GM23338 (cell line): Measurements from ENCODE around the gene NFKBIB. TPM values are rescaled to one million over a fixed set of nuclear protein-coding genes. Genes with fewer than 3 reads are reported as not detected.

Experiments
- ATAC-seq: fragments of 200-7000 bp; cut with Tn5 transposase; 3 replicates; pipeline ENCODE4 v1.9.1; 2020
- DNase-seq: peaks from one replicate; pipeline ENCODE4 v3.0.0-alpha.2; 2015; ENCODE audit warnings: low spot score
- H2AFZ ChIP-seq: fragments of 200-600 bp; sonication (generic); 2 replicates; pipeline ENCODE4 v1.8.0; 2016; ENCODE audit warnings: antibody characterized with exemption, mild to moderate bottlenecking, moderate library complexity
- H3F3A ChIP-seq: fragments of 200-600 bp; sonication (generic); replicated peaks from 2 replicates; pipeline ENCODE4 v1.8.0; 2017; ENCODE audit warnings: antibody characterized with exemption, mixed run types, low read depth
- H3K27ac ChIP-seq: fragments of 200-600 bp; sonication (generic); 2 replicates; pipeline ENCODE4 v1.6.1; 2016; ENCODE audit warnings: low read depth
- H3K27me3 ChIP-seq: fragments of 200-600 bp; sonication (generic); 2 replicates; pipeline ENCODE4 v1.8.0; 2016; ENCODE audit warnings: mild to moderate bottlenecking, mixed run types, moderate library complexity; ENCODE audit not compliant: insufficient read depth
- H3K36me3 ChIP-seq: fragments of 200-600 bp; sonication (generic); 2 replicates; pipeline ENCODE4 v1.8.0; 2016; ENCODE audit warnings: mild to moderate bottlenecking; ENCODE audit not compliant: insufficient read depth
- H3K4me1 ChIP-seq: fragments of 200-600 bp; sonication (generic); 2 replicates; pipeline ENCODE4 v1.8.0; 2016; ENCODE audit warnings: mild to moderate bottlenecking, moderate library complexity; ENCODE audit not compliant: insufficient read depth
- H3K4me2 ChIP-seq: fragments of 200-600 bp; sonication (generic); 2 replicates; pipeline ENCODE4 v1.7.1; 2017; ENCODE audit warnings: mixed run types
- H3K4me3 ChIP-seq: fragments of 200-600 bp; sonication (generic); 2 replicates; pipeline ENCODE4 v1.6.1; 2016; ENCODE audit warnings: mixed run types
- H3K79me2 ChIP-seq: fragments of 200-600 bp; sonication (generic); replicated peaks from 2 replicates; pipeline ENCODE4 v1.8.0; 2017; ENCODE audit warnings: mild to moderate bottlenecking; ENCODE audit not compliant: insufficient read depth
- H3K9me2 ChIP-seq: fragments of 200-600 bp; sonication (generic); 2 replicates; pipeline ENCODE4 v1.8.0; 2017; ENCODE audit not compliant: insufficient read depth
- H4K20me1 ChIP-seq: fragments of 200-600 bp; sonication (generic); replicated peaks from 2 replicates; pipeline ENCODE4 v1.8.0; 2017; ENCODE audit warnings: mild to moderate bottlenecking; ENCODE audit not compliant: insufficient read depth
- H3K27ac Mint-ChIP-seq: 2 replicates; pipeline ENCODE4 v1.8.0; 2020; ENCODE audit warnings: inconsistent platforms, mild to moderate bottlenecking, moderate library complexity, mixed read lengths
- H3K27me3 Mint-ChIP-seq: 3 replicates; pipeline ENCODE4 v1.8.0; 2022; ENCODE audit warnings: low read depth, mild to moderate bottlenecking, moderate library complexity, mixed read lengths, inconsistent platforms; ENCODE audit not compliant: insufficient read depth, poor library complexity
- H3K36me3 Mint-ChIP-seq: 3 replicates; pipeline ENCODE4 v1.8.0; 2021; ENCODE audit warnings: low read depth, mild to moderate bottlenecking, inconsistent platforms, moderate library complexity, mixed read lengths
- H3K4me1 Mint-ChIP-seq: 3 replicates; pipeline ENCODE4 v1.8.0; 2020; ENCODE audit warnings: mild to moderate bottlenecking, inconsistent platforms, mixed read lengths
- H3K4me3 Mint-ChIP-seq: 3 replicates; pipeline ENCODE4 v1.8.0; 2021; ENCODE audit warnings: moderate library complexity, mild to moderate bottlenecking, inconsistent platforms, mixed read lengths
- H3K9me3 Mint-ChIP-seq: 3 replicates; pipeline ENCODE4 v1.8.0; 2020; ENCODE audit warnings: moderate library complexity, mild to moderate bottlenecking, inconsistent platforms, mixed read lengths
- CREB1 ChIP-seq: fragments of 250-450 bp; sonication (Bioruptor Pico); IDR thresholded peaks from 2 replicates; pipeline ENCODE4 v1.5.0; 2020; ENCODE audit warnings: low read depth, mild to moderate bottlenecking, moderate library complexity
- CTCF ChIP-seq, 2 experiments: fragments of 200-600 bp in 1 of 2; sonication (generic) in 1 of 2; conservative IDR thresholded peaks; 2 replicates each; pipeline versions ENCODE4 v1.5.1 to v1.6.1; 2016 to 2017; ENCODE audit warnings: antibody characterized with exemption in 2 of 2, low read depth in 2 of 2, mild to moderate bottlenecking in 2 of 2, moderate library complexity in 1 of 2
- ETS1 ChIP-seq: IDR thresholded peaks from 2 replicates; pipeline ENCODE4 v1.6.1; 2016; ENCODE audit warnings: antibody characterized with exemption
- JUNB ChIP-seq: IDR thresholded peaks from one replicate; pipeline ENCODE4 v1.6.1; 2016; ENCODE audit warnings: antibody characterized with exemption; ENCODE audit not compliant: unreplicated experiment
- NANOG ChIP-seq: IDR thresholded peaks from 2 replicates; pipeline ENCODE4 v1.6.1; 2016; ENCODE audit warnings: antibody characterized with exemption, borderline replicate concordance
- POLR2AphosphoS5 ChIP-seq: IDR thresholded peaks from 2 replicates; pipeline ENCODE4 v1.6.1; 2016; ENCODE audit warnings: antibody characterized with exemption, low read depth
- REST ChIP-seq: IDR thresholded peaks from one replicate; pipeline ENCODE4 v1.6.1; 2018; ENCODE audit warnings: antibody characterized with exemption; ENCODE audit not compliant: unreplicated experiment
- STAT1 ChIP-seq: IDR thresholded peaks from one replicate; pipeline ENCODE4 v1.6.1; 2016; ENCODE audit warnings: antibody characterized with exemption; ENCODE audit not compliant: unreplicated experiment
- ZNF114 ChIP-seq: fragments of 250-450 bp; sonication (Bioruptor Pico); IDR thresholded peaks from 2 replicates; pipeline ENCODE4 v1.5.0; 2020; ENCODE audit warnings: mild to moderate bottlenecking, moderate library complexity
- ZNF331 ChIP-seq: fragments of 250-450 bp; sonication (Bioruptor Pico); IDR thresholded peaks from 2 replicates; pipeline ENCODE4 v1.5.0; 2020; ENCODE audit warnings: low read depth, mild to moderate bottlenecking, moderate library complexity
- polyA plus RNA-seq: library from polyadenylated mRNA; unstranded; fragments of >200 nt; fragmentation: Nextera tagmentation; extraction: Ambion mirVana; gene quantifications from 2 replicates; pipeline ENCODE4 v1.2.1, GENCODE V29; 2016
- total RNA-seq: library from RNA; depleted of rRNA; stranded (reverse); fragments of >200 nt; shearing (Covaris generic); gene quantifications from 2 replicates; pipeline ENCODE4 v1.2.3, GENCODE V29; 2014

NFKBIB gene
- total and polyA plus RNA-seq, 2 experiments from 2014 or later, result 39.5 to 39.6 TPM

DNA sequence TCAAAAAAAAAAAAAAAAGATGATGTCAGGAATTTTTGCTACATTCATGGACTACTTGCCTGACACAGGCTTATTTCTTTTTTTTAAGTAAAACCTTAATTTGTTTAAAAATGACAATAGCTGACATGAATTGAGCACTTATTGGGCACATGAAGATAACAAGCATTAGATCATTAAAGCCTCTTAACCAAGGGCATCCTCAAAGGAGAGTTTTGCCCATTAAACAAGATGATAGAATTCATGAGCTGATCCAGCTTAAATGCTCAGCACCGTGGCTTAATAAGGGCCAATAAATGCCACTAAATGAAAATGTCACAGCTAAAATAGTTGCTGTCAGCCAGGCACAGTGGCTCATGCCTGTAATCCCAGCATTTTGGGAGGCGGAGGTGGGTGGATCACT is 56.5 kb downstream of the NFKBIB start:
- H2AFZ ChIP-seq, result no peak overlapping the region
- peaks cover under 1% of the 10 kb centered on the region; the same call in 1 of the 2 replicates for H4K20me1 ChIP-seq
- Mint-ChIP-seq H3K4me1 (peaks cover 5% of the 10 kb centered on the region; the same call in 2 of the 3 replicates), H3K36me3 (peaks cover 17% of the 10 kb centered on the region; the same call in 2 of the 3 replicates), H3K9me3 (peaks cover 13% of the 10 kb centered on the region; the same call in 2 of the 3 replicates), H3K27me3 (peaks cover 9% of the 10 kb centered on the region), H3K27ac (no peak overlapping the region), H3K4me3 (no peak overlapping the region)
- TF ChIP-seq NANOG (no peak), ETS1 (no peak), REST (no peak), ZNF114 (no peak), CTCF (conservative IDR thresholded peaks at IDR 0.05; ENCODE audit: low read depth in 2 of 2) (no peak), JUNB (no peak), STAT1 (no peak)
- no peaks in the 10 kb centered on the region for H3K79me2 ChIP-seq
- no peak overlapping the region for H3K27ac ChIP-seq
- H3K9me2 ChIP-seq, result no peaks in the 10 kb centered on the region
- ATAC-seq, result no peak
- no peak overlapping the region for H3K4me3 ChIP-seq
- H3F3A ChIP-seq, result peaks cover 4% of the 10 kb centered on the region; the same call in 1 of the 2 replicates
- no peaks in the 10 kb centered on the region for H3K27me3 ChIP-seq
- no peak for DNase-seq
- no peaks in the 10 kb centered on the region for H3K36me3 ChIP-seq
- H3K4me2 ChIP-seq, result no peak overlapping the region
- no peaks in the 10 kb centered on the region for H3K4me1 ChIP-seq

GRCh38 chr19:38958301-38958700 is 58.5 kb downstream of the NFKBIB start:
- Histone ChIP-seq H3K27me3 (no peaks in the 10 kb centered on the region), H3K4me3 (no peak overlapping the region), H3K36me3 (no peaks in the 10 kb centered on the region), H2AFZ (no peak overlapping the region), H3F3A (0 out of 2 replicates have a peak, but pooled peaks cover 9% of the 10 kb centered on the region), H3K27ac (no peak overlapping the region), H3K4me1 (no peaks in the 10 kb centered on the region), H4K20me1 (peaks cover 3% of the 10 kb centered on the region; the same call in 1 of the 2 replicates), H3K4me2 (no peak overlapping the region), H3K9me2 (no peaks in the 10 kb centered on the region), H3K79me2 (no peaks in the 10 kb centered on the region)
- Mint-ChIP-seq H3K4me1 (peaks cover 5% of the 10 kb centered on the region; the same call in 1 of the 3 replicates), H3K27ac (no peak overlapping the region), H3K27me3 (peaks cover 1% of the 10 kb centered on the region), H3K9me3 (peaks cover 13% of the 10 kb centered on the region; the same call in 2 of the 3 replicates), H3K4me3 (no peak overlapping the region), H3K36me3 (peaks cover 14% of the 10 kb centered on the region; the same call in 2 of the 3 replicates)
- no peak for DNase-seq
- no peak for ATAC-seq
- TF ChIP-seq CTCF (conservative IDR thresholded peaks at IDR 0.05; ENCODE audit: low read depth in 2 of 2) (no peak), ETS1 (no peak), POLR2AphosphoS5 (no peak), STAT1 (no peak), REST (no peak), ZNF331 (CRISPR knock-in tag) (no peak), CREB1 (no peak)
